ENCODE results near the gene CSH1.
"Not testable (repeated sequence)": the region's sequence is repeated elsewhere in the genome, so short reads cannot be mapped to it uniquely, and the experiment has no call there.

Gene CSH1

DNA sequence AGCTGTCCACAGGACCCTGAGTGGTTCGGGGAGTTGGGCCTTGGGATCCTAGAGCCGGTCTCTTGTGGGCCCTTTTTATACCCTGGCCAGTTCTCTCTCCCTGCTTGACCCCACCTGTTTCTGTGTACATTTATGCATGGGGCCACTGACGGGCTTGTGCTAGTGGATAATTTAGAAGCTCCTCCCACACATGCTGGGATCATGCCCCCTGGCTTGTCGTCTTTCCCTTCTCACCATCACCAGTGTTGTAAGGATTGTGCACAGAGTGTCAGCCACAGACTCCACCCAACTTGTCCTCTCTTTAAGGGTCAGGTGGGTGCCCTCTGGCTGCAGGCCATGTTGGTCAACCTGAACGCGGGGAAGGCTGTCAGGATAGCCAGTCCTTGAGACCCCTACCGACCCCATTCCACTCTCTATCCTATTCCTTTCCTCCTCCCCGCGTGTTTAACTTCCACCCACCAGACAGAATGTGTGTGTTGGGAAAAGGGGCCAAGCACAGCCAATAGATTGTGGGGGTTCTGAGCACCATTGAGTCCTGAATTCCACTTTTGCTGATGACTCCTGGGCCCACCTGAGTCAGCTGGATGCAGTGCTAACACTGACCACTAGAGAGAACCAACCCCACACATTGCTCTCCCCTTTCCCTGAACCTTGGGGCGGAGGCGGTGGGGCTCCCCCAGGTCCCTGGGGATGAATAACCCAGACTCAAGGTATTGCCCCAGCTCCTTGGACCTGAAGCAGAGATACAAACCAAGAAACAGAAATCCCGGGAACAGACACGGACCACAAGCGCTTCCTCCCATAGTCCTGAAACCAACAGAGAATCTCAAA, at the start of gene CSH1:
Gene CSH1 (minus strand): TSS at position 51 of the 831 bp plus-strand sequence. CDS start 63 bp downstream, outside the sequence.
- not testable (repeated sequence) for DNase-seq (ENCODE audit: low read depth)

DNA sequence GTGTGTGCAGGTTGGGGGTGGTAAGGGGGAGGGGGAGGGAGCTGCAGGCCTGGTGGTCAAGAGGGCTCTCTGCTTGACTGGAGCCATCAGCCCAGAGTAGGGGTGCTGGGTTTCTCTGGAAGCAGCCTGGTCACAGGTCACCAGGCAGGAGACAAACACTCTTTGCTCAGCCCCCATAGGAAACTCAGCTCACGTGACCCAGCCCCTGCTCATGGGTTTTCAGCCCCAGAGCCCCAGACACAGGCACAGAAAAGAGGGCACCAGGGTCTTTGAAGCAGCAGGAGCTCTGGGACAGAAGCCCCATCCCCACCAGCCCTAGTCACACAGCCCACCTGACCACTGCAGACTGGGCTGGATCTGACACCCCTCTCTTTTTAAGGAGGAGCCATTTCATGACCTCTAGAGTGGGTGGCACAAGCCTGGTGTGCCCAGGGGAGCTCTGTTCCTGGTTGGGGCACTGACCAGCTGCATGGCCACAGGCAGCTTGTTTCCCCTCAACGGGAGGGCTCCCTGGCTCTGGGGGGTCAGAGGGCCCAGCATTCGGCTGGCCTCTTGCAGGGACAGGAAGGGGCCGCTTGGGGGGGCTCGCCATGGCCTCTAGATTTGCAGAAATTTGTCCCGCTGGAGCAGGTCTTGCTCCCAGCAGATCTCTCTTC, 49.5 kb upstream of the CSH1 start:
- no peak for DNase-seq (ENCODE audit: low read depth)

DNA sequence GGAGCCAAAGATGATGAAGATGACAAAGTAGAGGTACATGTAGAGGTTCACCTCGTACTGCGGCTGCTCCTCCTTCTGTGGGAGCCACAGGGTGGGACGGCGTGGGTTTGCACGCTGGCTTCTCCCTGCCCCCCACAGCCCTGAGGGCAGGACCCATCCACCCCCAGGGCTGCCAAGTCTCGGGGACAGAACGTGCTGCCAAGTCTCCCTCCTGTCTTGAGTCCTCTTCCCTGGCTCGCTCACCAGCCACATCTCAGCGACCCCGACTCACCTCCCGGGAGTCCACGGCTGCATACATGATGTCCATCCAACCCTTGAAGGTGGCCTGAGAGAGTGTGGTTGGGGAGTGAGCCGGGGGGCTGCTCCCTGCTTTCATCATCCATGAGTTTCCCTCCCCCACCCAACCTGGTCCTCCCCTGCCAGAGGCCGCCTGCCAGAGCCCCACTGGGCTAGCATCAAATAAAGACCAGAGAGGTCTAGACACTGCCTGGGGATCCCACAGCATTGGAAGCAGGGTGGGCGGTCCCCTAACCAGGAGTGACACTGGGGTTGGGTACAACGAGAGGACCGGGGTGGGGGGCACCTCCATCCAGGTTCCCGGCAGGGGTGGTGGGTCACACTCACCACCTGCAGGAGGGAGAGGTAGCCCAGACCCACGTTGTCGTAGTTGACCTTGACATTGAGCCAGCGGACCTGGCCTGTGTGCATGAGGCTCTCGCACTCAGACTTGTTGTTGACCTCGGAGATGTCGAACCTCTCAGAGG, 48.5 kb upstream of the CSH1 start:
- DNase-seq (ENCODE audit: low read depth) = no peak

DNA sequence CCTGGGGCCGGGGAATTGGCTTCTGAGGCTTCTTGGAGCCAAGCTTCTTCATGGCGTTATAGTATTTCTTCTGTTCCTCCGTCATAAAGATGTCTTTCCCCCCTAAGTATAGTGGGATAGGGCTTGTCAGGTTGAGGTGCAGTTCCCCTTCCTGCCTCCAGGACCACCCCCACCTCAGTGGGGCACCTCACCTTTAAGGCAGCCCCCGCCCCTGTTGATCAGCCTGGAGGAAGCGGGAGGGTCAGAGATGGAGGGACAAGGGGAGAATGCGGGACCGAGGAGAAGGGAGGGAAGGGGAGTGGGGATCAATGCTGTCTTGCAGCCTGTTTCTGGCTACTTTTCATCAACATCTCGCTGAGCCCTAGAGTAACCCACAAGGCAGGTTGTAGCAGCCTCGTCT, 47.4 kb upstream of the CSH1 start:
- no peak for DNase-seq (ENCODE audit: low read depth)

DNA sequence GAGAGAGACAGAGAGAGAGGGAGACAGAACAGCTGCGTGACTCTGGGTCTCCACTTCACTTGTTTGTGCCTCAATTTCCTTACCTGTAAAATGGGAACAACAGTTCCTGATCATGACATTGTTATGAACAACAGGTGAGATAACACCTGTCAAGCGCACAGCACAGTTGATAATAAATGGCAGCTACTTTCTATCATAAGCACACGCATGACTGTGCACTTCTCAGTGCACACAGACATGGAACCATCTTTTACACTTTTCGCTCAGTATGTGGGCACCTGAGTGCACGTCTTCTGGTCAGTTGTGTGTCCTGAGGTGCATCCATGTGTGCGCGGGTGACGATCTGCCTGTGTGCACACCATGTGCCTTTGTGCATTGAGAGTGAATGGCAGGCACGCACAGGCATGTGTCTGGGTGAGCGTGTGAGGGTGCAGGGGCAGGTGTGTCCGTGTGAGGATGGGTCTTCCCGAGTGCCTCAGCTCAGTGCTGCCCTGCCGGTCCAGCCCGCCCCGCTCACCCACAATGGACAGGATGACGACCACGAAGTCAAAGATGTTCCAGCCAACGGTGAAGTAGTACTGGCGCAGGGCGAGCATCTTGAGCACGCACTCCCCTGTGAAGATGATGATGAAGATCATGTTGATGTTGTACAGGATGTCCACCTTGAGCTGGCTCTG, 46.1 kb upstream of the CSH1 start:
- no peak for DNase-seq (ENCODE audit: low read depth)

DNA sequence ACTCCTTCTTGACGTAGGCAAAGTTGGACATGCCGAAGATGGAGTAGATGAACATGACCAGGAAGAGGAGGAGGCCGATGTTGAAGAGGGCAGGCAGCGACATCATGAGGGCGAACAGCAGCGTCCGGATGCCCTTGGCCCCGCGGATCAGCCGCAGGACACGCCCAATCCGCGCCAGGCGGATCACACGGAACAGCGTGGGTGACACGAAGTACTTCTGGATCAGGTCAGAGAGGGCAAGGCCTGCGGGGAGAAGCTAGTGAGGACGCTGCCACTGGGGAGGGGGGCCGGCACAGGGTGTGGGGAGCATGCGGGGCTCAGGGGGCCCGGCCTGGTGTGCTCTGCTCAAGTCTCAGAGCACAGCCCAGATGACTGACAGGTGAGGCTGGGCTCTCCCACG, 45.4 kb upstream of the CSH1 start:
- no peak for DNase-seq (ENCODE audit: low read depth)

DNA sequence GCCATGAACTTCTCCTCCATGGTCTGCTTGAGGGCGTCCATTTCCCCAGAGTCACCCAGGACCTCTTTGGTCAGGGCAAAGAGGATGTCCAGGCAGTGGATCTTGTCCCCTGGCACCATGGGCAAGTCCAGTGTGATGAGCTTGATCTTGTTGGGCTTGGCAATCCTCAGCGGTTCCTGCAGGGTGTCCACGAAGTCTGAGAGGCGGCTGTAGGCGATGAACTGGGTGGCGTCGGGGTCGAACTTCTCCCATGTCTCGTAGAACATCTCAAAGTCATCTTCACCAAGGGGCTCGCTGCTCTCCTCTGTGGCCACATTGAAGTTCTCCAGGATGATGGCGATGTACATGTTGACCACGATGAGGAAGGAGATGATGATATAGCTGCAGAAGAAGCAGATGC, 44.8 kb upstream of the CSH1 start:
- no peak for DNase-seq (ENCODE audit: low read depth)

DNA sequence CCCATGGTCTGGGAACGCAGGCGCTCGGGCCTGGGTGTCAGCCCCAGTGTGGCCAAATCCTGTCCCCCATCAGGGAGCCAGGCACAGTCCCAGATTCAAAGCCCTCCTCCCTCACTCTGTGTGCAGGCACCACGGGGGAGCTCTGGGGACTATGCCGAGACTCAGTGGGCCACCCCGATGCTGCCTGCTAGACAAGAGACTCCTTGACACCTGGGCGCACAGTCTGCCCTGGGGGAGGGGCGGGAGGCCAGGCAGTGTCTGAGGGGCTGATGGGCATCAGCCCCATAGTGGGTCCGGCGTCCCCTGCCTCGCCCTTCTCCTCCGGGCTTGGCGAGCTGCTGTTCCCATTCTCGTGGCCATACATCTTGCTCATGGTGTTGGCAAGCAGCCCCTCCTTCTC, 44.2 kb upstream of the CSH1 start:
- DNase-seq (ENCODE audit: low read depth) = no peak

DNA sequence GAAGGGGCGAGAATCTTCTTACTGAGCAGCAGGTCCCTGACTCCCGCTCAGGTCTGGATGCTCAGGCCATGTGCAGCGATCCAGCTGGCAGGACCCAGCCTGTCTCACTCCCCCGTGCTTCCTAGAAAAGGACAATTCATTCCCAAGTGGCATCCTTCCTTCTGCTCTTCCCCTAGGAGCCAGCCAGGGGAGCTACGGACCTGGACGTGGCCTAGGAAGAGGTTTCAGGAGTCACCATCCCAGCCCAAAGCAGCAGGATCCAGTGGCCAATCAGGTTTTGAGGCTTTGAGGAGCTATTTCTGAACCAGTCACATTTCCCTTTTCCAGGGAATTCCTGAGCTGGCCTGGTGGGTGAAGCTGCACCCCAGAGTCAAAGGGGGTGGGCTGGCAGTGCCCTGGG, 43.5 kb upstream of the CSH1 start:
- no peak for DNase-seq (ENCODE audit: low read depth)

DNA sequence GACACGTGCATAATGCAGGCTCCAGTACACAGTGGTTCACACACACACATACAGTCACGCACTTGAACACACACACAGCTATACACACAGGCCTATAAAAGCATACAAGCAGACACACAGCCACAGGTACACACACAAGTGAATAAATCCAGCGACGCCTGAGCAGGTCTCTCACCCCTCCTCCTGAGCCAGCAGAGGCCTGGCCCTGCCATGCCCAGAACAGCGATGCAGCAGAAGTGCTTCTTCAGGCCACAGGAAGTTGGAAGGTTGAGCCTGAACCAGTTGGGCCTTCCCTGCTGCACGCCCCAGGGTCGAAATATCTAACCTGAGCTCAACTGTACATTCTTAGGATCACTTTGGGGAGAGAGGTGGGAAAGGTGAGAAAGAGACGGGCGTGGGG, 43.0 kb upstream of the CSH1 start:
- DNase-seq (ENCODE audit: low read depth) = no peak

DNA sequence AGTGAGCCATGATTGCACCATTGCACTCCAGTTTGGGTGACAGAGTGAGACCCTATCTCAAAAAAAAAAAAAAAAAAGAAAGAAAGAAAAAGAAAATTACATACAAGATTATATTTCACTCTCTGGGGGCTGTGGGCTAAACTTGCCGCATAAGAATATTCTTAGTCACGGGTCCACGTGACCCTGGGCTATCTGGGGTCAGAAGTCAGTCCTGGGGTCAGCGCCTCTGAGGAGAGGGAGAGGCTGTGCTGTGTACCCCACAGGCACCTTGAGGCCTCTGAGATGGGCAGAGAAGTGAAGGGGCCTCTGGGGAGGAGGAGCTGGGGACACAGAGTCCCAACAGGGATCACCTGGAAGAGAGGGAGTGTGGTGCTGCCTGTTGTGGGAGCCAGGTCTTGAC, 41.5 kb upstream of the CSH1 start:
- no peak for DNase-seq (ENCODE audit: low read depth)

DNA sequence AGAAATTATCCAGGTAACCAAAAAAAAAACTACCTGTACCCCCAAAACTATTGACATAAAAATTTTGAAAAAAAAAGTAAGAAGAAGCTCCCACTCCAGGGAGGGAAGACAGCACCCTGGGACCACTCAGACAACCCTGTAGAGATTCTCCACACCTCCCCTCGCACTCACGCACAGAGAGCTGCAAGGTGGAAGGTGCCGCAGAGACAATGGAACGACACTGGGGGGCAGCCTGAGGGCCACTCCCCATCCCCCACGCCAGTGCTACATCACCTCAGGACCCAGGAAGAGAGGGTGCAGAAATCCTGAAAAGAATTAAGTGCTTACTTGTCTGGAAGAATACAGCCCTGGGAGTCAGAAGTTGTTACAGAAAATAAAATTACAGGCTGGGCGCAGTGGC, 40.9 kb upstream of the CSH1 start:
- DNase-seq (ENCODE audit: low read depth) = no peak

DNA sequence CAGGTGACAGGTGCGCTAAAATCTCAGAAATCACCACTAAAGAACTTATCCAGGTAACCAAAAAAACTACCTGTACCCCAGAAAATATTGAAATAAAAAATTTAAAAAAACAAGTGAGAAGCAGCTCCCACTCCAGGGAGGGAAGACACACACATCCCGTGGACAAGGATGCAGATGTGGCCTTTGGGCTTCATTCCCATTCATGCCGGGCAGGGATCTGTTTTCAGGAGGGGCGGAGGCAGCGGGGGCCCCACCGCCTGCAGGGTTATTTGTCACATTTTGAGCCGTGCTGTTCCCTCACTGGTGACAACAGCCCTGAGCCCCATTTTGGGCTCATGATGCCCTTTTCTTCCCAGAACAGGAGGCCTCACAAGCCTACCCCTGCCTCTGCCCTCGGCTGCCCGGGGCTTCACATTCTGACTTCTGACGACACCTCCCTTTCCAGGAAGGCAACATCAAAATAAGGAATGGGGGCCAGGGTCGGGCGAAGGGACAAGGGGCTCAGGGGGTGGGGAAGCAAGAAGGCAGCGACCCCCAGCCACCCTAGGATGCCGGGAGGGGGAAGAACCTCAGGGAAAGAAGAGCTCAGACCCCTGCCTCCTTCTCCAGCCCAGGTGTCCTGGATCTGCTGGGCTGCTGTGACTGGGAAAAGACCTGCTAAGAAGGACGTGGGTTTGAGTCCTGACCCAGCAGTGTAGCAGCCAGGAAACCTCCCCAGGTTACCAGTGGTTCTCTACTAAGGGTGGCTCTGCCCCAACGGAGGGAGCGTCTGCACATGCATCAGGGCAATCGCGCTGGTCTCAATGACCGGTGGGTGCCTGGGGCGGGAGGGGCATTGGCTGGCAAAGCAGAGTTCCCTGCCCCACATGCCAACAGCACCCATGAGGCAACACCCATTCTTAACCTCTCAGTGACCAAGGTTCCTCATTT, 38.1 kb upstream of the CSH1 start:
- no peak for DNase-seq (ENCODE audit: low read depth)

DNA sequence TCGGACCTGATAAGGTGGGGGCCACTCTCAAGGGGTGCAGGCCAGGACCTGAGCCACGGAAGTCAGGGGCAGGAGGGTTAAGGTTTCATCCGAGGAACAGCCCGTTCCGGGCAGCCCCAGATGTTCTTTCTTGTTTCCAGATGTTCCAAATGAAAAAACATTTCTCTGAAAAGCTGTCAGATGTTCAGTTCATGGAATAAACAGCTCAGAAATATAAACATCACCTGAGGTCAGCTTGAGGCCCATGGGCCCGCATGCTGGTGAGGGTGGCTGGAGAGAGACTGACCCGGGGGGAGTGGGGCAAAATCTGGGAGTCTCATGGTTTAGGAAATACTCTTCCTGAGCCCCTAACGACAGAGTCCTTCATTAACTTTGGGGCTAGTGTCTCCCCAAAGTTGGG, 37.2 kb upstream of the CSH1 start:
- no peak for DNase-seq (ENCODE audit: low read depth)

DNA sequence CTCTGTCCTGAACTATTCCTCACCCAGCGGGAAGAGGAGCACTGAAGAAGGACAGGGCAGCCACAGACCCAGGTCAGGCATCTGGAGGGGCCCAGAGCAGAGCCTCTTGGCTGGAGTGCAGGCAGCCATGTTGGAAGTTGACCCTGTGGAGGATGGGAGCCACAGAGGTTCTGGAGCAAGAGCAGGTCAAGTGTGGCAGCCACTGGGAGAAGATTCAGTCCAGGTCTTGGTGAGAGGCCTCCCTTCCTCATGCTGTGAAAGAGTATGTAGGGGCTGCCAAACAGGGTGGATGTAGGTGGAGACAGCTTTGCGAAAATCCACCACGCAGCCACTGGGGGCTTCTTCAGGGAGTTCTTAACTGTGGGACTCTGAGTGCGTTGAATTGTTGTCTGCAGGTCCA, 36.3 kb upstream of the CSH1 start:
- DNase-seq (ENCODE audit: low read depth) = no peak

DNA sequence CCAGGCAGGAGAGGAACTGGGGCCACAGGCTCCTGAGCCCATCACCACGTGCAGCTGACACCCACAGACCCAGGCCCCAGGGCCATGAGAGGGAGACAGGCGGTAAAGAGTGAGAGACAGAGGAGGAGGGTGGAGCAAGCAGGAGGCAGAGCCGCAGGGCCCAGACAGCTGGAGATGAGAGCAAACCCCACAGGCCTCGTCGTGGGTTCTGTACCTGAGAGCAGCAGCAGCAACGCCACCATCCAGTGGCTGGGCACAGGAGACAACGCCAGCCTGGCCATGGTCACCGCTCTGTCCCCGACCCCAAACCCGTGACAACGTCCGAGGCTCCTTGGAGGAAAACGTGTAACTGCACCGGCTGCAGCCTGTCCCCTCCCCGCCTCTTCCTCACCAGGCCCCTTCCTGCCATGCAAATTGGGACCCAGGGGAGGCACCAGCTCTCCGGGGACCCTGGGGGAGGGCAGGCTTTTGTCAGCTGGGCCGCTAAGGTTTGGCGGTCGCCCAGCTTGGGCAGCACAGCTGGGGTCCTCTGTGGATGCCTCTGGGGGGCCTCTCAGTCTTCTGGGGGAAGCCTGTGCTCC, 35.7 kb upstream of the CSH1 start, which contains the start of gene CD79B:
Gene CD79B (minus strand): TSS at position 351 of the 581 bp plus-strand sequence. CDS start 70 bp downstream, at position 281.
- no peak for DNase-seq (ENCODE audit: low read depth)

DNA sequence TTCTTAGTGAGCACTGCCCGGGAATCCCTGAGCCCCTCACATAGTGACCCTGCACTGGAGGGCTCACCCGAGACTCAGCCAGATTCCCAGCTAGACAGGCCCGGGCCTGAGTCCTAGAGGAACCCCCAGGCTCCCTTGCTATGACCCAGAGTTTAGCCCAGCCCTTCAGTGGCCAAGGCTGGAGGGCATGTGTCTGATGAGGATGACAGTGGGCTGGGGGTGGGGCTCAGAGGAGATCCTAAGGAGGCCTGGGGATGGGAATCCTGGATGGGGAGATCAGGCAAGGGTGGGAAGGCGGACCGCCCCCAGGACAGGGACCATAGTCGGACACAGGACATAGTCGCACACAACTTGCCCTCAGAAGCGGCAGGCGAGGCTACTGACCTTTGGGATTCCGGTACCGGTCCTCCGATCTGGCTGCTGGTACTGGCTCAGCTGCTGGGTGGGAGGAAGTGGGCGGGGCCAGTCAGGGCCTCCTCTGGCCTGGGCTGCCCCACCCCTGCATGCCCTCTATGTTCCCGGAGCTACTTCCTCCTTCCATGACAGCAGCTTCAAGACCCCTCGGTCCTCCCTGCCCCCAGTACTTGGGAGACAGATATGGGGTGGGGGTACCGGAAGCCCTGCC, 34.7 kb upstream of the CSH1 start:
- no peak for DNase-seq (ENCODE audit: low read depth)

DNA sequence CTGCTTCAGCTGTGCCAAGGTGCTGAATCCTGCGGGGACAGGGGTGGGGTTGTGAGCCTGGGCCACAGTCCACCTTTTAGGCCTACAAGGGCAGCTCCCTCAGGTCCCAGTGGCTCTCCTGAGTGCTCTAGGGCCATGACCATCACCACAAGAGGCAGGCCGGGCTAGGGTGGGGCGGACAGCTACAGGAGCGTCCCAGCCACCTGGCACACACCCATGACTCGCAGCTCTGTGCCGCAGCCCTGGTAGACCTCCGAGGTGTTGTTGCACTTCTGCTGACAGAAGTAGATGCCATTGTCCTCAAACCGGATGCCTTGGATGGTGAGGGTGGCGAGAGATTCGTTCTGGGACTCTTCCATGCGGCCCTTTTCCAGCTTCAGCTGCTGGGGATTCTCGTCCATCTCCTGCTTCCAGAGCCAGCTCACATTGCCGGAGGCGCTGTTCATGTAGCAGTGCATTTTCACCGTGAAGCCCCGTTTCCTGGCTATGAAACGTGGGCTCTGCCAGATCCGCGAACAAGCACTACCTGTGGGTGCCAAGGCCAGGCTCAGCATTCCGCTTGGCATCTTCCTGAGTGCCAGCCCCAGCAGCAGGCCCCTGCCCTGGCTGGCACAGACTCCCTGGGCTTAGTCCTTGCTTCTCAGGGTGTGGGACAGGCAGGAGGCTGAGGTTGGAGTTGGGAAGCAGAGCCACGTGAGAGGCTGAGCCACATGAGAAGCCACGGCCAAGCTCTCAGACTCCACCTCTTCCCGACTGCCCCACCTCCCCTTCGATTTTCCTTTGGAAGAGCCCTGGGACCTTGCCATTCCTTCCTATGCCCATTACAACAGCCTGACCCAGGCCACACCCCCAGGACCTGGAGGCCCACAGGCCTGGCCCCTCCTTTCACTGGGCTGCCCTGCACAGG, 33.7 kb upstream of the CSH1 start:
- no peak for DNase-seq (ENCODE audit: low read depth)
